Right renal cortex interstitium (tissue), 3 donors: ENCODE results near the gene LMNTD2. TPM values are rescaled to one million over a fixed set of nuclear protein-coding genes. Genes with fewer than 3 reads are reported as not detected.

ENCODE experiments used
- DNase-seq, 3 donors: peaks; one replicate each; pipeline ENCODE4 v3.0.0-alpha.2; 2013; ENCODE audit warnings: low read depth in 3 of 3, low spot score in 2 of 3
- polyA plus RNA-seq, 3 donors: library from polyadenylated mRNA; unstranded; fragments of 120-200 nt; gene quantifications; one replicate each; pipeline ENCODE4 v1.2.1, GENCODE V29; 2013; ENCODE audit not compliant: insufficient read length in 3 of 3

LMNTD2 gene
- polyA plus RNA-seq, 3 donors = 2.6 to 2.7 (median 2.6) TPM

DNA sequence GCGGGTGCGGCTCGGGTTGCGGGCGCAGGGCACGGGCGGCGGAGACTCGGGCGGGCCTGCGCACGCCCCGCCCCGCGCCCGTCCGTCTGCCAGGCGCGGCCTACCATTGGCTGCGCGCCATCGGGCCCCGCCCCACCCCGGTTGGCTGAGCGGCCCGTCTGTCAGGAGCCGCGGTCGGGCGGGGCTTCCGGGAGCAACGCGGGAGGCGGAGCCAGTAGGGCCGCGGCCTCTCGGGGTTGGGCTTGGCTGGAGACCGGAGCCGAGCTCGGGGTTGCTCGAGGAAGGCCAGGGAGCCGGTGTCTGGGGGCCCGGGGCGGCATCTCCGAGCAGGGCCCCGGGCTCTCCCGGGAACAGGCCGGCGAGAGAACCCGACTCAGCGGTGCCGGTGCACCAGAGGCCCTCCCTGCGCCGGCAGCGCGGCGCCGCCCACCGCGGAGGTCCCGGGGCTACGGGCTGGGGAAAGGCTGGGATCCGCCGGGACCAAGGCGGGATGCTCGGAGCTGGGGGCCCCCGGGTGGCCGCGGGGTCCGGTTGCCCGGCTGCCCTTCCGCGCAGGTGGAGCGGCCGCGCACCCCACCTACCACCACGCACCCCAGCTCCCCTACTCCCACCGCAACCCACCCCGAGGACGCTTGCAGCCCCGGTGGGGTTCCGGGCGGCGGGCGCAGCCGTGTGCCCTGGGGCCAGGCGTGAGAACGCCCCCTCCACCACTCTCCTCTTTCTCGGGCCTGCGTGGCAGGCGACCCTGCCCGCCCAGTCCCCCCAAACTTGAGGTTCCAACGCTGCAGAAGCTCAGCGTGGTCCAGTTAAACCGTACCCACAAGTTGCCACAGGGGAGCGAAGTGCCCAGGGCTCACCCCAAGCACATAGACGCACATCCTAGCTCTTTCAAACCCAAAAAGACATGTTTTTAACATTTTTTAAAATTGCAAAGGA lies 24.8 kb downstream of the LMNTD2 start, which contains the start of gene HRAS:
Gene HRAS (minus strand): TSS at position 58 of the 936 bp plus-strand sequence.
- DNase-seq = peak; percentile 78 to 90 (median 79)

DNA sequence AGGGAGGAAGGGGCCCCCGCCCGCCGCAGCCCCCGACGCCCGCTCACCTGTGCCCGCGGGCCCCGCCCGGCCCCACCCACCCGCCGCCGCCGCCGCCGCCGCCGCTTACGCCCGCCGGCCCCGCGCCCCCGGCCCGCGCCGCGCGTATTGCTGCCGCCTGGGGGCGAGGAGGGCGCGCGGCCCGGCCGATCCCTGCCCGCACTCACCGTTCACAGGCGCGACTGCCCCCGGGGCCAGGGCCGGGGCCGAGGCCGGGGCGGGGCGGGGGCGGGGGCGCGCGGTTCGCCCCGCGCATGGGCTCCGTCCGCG lies 25.4 kb downstream of the LMNTD2 start:
- no peak for DNase-seq

DNA sequence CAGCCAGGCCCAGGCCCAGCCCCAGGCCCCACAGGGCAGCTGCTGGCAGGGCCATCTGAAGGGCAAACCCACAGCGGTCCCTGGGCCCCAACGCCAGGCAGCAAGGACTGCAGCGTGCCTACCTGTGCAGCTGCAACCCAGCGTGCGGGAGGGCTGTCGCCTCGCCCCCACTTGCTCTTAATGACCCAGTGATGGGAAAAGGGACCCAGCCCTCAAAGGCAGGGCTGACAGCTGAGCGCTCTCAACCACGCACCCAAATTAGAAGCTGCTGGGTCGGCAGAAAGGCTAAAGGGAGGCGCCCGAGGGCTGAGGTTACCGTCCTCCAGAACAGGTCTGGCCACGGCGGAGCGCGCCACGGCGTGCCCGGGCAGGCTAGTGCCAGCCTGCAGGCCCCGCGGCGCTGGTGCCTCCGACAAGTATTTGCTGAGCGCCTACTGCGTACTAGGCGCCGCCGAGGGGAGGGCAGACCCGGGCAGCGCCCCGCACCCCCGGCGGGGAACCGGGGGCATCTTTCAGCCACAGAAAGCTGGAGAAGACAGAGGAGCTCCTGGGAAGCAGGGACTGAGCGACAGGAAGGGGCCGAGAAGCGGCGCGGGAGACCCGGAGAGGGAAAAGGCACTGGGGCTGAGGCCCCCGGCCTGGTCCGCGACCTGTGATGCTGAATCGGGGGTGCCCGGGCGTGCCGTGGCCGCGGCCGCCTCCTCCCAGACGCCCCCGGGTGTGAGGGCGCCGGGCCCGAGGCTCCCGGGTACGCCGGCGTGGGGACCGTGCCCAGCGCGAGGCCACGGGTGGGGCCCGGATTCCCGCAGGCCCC lies 25.9 kb downstream of the LMNTD2 start:
- no peak for DNase-seq

DNA sequence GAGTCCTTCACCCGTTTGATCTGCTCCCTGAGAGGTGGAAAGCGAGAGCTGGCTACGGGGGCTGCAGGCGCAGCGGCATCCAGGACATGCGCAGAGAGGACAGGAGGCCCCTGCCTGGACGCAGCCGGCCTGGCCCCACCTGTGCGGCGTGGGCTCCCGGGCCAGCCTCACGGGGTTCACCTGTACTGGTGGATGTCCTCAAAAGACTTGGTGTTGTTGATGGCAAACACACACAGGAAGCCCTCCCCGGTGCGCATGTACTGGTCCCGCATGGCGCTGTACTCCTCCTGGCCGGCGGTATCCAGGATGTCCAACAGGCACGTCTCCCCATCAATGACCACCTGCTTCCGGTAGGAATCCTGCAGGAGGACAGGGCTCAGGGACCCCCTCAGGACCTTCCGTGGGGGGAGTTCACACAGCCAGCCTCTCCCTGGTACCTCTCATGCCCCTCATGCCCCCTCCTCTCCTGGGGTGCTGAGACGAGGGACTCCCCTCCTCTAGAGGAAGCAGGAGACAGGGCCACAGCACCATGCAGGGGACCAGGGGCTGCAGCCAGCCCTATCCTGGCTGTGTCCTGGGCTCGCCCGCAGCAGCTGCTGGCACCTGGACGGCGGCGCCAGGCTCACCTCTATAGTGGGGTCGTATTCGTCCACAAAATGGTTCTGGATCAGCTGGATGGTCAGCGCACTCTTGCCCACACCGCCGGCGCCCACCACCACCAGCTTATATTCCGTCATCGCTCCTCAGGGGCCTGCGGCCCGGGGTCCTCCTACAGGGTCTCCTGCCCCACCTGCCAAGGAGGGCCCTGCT lies 26.7 kb downstream of the LMNTD2 start:
- no peak for DNase-seq

DNA sequence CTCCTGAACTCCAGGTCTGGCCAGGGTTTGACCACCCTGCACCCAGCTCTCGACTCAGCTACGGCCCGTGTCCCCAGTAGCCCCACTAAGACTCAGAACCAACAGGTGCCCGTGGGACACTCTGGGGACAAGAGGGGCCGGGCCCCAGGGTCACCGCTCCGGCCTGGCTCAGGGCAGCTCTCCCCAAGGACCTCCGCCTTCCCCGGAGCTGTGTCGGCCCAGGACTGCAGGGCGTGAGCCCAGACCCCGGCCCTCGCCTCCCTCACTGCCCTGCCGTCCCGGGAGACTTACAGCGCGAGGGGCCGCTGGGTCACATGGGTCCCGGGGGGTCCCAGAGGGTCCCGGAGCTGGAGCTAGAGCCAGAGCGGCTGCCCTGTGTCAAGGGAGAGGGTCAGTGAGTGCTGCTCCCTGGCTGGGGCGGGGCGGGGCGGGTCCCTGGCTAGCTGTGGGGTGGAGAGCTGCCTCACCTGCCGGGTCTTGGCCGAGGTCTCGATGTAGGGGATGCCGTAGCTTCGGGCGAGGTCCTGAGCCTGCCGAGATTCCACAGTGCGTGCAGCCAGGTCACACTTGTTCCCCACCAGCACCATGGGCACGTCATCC lies 27.5 kb downstream of the LMNTD2 start:
- DNase-seq = no peak

DNA sequence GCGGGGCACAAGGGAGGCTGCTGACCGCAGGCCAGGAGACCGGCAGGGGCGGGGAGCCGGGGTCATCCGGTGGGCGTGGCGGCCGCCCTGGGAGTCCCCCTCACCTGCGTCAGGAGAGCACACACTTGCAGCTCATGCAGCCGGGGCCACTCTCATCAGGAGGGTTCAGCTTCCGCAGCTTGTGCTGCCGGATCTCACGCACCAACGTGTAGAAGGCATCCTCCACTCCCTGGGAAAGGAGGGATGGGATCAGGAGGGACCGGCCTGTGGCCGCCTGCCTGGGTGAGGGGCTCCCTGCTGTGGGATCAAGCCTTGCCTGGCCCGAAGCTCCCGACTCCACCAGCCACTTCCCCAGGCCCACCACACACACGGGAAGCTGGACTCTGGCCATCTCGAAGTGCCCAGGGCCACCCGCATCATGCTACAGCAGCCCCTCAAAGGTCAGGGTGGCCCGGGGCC lies 28.0 kb downstream of the LMNTD2 start:
- DNase-seq = no peak

DNA sequence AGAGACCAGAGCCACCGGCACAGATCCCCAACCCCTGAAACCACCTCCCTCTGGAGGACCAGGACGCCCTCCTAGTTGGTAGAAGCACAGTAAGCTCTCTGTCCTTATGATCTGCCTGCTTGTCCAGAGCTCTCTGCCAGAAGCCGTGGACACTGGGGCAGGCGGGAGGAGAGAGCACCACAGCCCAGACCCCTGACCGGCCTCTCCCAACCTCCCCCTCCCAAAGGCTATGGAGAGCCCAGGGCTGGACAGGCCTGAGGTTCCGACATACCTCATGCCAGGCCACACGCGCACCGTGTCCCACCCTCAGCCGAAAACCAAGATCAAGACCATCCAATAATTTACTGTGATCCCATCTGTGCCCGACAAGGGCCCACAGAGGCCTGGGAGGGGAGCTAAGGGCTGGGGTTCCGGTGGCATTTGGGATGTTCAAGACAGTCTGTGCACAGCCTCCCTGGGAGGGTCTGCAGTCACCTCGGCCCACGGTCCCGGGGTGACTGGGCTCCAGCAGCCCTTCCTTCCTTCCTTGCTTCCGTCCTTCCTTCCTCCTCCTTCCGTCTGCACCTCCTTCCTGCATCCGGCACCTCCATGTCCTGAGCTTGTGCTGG lies 28.5 kb downstream of the LMNTD2 start:
- DNase-seq = no peak

DNA sequence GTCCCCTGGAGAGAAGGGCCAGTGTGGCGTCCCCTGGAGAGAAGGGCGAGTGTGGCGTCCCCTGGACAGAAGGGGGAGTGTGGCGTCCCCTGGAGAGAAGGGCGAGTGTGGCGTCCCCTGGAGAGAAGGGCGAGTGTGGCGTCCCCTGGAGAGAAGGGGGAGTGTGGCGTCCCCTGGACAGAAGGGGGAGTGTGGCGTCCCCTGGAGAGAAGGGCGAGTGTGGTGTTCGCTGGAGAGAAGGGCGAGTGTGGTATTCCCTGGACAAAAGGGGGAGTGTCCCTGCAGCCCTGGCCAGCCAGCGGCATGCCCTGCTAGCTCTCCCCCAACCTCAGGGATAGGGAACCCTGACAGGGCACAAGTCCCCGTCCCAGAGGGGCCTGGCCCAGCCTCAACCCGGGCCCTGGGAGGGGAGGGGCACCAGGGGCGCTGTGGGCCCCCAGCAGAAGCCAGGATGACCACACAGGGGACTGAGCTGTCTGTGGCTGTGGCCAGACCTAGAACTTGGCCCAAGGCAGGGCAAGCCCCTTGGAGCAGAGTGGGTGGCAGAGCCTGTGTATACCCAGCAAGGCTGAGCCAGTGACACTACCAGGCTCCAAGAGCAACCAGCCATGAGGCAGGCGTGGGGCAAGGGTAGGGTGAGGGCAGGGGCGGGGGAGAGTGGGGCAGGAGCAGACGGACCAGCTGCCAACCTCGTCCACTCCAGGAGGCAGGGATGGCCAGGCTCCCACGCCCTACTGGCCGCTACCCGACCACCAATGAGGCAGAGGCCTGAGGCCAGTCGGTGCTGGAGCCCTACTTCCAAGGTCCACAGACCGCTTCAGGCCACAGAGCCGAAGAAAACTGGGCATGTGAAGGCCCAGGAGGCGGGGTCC lies 29.3 kb downstream of the LMNTD2 start:
- no peak for DNase-seq

DNA sequence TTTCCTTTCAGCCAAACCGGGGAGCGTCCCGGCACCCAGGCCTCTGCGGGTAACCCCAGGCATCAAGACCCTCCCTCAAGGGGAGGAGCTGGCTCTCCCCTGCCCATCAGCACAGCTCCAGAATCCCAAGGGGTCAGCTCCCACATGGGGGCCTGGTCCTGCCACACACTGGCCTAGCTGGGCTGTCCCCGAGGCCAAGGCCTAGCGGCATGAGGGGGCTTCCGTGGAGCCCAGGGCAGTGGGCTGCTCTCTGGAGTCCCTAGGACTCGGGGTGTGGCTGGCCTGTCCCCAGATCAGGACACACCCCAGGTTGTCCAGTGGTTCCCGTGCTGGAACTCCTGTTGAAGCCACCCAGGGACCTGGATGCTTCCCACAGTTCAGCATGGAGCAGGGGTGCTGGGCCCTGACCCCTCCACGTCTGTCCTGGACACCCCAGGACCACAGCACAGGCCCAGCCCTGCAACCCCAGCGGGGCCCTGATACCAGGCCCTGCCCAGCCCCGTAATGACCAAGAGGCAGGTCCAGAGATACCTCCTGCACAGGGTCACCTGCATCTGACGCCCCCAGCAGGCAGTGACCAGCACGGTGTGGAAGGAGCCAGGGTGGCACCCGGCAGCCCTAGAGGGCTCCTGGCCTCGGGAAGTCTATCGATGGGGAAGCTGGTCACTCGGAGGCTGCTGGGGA lies 30.7 kb downstream of the LMNTD2 start:
- no peak for DNase-seq

DNA sequence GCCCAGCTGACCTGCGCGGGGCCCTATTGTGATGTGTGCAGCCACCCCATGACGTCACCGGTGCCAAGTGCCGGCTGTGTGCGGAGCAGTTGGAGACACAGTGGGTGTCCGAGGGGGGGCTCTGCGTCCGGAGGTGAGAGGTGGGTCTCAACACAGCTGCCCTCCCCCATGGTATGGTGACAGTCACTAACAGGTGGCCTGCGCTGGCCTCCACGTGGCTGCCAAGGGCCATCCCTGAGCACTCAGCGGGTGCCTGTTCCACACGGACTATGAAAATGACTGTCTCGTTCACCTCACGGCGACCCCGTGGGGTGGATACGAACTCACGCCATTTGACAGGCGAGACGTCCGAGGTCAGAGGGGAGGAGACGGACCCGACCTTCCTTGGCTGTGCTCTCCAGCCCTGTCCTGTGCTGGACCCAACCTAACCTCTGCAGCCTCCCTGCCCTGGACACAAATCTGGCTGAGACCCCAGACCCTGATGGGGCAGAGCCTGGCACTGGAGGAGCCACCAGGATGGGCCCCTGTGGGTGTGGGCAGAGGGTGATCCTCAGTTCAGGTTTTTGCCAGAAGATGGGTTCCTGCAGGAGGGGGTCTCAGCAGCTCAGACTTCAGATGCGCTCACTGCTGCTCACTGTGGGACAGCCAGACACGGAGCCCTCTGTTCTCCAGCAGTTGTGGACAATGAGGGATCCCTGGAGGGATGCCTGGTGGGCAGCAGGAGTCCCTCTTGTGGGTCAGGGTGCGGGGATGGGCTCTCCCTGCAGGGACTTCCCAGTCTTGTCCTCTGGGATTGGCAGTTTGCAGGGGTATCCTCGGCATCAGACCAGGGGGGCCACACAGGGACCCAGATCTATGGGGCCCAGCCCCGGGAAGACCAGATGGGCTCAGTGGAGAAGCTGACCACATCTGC lies 31.5 kb downstream of the LMNTD2 start:
- DNase-seq = no peak

DNA sequence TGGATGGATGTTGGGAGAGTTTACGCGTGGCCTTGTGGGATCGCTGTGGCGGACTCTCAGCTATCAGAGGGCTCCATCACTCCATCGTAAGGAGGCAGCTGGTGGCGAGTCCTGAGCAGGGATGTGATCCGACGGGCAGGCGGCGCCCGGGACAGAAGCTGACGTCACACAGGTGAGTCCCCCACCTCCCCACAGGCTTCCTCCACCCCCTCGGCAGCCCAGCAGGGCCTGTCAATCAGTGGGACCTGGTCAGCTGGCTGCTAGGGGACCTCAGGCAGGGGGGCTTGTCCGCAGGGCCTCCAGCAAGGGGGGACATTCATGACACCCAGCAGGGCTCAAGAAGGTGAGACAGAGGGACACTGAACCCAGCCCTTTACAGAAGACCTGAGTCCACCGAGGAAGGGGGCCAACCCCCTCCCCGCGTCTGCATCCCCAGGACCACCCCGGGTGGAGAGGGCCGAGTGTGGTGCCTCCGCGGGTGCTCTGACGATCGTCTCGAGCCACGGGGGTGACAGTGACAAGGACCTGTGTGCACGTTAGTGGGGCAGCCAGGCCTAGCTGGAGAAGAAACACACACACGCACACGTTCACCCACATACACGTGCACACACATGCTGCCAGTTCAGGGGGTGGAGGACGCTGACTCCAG lies 32.2 kb downstream of the LMNTD2 start:
- DNase-seq = no peak

DNA sequence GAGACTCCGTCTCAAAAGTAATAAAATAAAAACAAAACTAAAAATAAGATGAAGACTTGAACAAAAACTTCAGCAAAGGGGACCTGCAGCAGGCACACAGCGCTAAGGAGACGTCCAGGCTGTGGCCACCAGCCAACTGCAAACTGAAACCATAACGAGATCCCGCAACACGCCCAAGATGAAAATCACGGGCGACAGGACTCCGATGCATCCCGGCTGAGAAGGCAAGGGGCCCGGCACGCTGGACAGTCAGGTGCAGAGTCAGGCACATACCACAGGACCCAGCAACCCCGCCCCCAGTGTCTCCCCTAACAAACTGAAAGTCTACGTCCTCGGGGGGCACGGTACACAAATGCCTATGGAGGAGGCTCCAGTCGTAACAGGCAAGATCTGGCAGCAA lies 34.3 kb downstream of the LMNTD2 start:
- DNase-seq = no peak

DNA sequence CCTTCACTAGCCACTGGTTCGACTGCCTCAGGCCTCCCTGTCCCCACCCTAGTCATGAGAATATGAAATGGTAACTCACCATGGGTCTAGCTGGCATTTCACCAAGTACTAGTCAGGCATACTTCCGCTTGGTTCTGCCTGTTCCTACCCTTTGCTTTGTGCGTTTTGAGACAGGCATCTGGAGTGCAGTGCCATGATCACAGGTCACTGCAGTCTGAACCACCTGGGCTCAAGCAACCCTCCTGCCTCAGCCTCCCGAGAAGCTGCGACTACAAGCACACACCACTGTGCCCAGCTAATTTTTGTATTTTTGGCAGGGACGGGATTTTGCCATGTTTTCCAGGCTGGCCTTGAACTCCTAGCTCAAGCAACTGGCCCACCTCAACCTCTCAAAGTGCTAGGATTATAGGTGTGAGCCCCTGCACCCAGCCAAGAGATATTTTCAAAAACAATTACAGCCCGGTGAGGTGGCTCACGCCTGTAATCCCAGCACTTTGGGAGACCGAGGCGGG lies 39.3 kb downstream of the LMNTD2 start:
- DNase-seq = no peak

DNA sequence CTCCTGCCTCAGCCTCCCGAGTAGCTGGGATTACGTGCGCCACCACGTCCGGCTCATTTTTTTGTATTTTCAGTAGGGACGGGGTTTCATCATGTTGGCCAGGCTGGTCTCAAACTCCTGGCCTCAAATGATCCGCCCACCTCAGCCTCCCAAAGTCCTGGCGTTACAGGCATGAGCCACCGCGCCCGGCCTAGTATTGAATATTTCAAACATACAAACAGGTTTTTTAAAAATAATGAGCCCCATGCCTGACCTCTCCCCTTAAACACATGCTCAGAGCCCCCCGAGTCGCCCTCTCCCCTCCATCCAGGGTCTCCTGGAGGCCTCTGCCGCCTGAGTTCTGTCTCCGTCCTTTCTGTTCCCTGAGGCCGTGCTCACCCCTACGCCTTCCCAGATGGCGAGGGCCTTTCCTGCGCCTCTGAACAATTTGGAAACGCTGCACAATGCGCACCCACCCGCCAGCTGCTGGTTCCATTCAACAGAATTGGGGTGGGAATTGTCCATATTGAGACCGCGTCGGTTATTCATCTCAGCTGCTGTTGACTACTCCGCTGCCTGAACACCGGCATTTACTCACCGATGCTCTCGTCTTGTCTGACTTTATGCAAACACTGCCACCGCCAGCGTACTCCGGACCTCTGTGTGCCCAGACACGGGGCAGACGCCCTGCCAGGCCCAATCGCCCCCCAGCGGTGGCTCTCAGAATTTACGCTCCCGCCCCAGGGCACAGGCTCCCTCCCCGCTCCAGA lies 39.9 kb downstream of the LMNTD2 start:
- DNase-seq = no peak

DNA sequence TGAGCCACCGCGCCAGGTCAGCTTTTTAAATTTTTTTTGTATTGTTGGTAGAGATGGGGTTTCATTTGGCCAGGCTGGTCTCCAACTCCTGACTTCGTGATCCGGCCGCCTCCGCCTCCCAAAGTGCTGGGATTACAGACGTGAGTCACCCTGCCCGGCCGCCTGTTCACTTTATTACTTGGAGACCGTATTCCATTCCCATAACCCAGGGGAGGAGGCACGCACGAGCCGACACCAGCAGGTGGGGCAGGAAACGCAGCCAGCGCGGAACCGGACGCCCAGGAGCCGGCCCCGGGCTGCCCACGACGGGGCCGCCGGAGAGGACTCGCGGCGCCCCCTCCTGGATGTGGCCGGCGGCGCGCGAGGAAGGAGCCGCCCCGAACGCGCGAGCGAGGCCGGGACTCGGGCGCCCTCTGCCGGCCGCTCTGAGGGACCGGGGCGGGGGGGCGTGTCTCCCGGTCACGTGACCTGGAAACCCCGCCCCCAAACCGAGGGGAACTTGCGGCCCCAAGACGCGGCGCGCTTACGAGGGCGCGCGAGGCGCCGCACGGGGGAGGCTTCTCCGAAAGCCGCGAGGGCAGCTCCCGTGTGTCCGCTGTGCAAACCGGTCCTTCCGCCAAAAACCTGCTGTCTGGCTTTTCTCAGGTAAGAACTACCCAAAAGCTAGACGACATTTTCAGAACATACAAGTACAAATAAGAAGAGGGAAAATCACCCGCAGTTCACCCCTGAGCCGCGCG lies 41.9 kb downstream of the LMNTD2 start:
- DNase-seq = no peak
